ENCODE results near the gene SDK1. TPM values are rescaled to one million over a fixed set of nuclear protein-coding genes. Genes with fewer than 3 reads are reported as not detected.

Gene SDK1
- total and polyA plus RNA-seq, 4 donors = 0.12 to 0.47 (median 0.36) TPM

DNA sequence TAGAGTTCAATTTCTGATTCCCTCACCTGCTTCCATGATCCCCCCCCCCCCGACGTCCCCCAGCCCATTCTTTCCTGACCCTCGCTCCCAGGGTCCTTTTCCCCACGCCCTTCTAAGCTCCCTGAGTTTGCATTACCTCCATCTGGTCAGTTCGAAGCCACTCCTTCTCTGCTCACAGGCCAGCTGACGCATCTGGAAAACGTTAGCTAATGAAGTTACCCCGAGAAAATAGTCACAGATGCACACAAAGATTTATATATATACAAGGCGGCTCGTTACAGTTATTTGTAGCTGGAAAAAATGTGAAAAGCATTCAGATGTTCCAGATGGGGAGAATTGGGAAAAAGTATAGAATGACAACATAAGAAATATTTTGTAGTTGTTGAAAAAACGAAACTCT lies 751.1 kb downstream of the SDK1 start:
- Histone ChIP-seq H3K27ac (ENCODE audit: low read depth in 1 of 2, low read length in 2 of 2) (no peak overlapping the region), H3K36me3 (ENCODE audit: control insufficient read depth in 4 of 4, insufficient read depth in 3 of 4, low read depth in 1 of 4, low read length in 3 of 4) (no peaks in the 10 kb centered on the region), H3K4me1 (ENCODE audit: control insufficient read depth in 4 of 4, insufficient read depth in 4 of 4, low read length in 3 of 4) (no peaks in the 10 kb centered on the region), H3K9ac (ENCODE audit: low read depth in 1 of 2, low read length in 2 of 2) (no peak overlapping the region), H3K9me3 (ENCODE audit: control insufficient read depth in 4 of 4, low read length in 3 of 4) (no peaks in the 10 kb centered on the region), H3K27me3 (ENCODE audit: control insufficient read depth in 4 of 4, insufficient read depth in 4 of 4, low read length in 3 of 4) (no peaks in the 10 kb centered on the region), H3K4me3 (ENCODE audit: low read depth in 1 of 3, low read length in 3 of 3) (no peak overlapping the region)
- TF ChIP-seq NR2F2 (IDR thresholded peaks at IDR 0.05) (no peak), FOXA2 (IDR thresholded peaks at IDR 0.05) (no peak), RXRA (IDR thresholded peaks at IDR 0.05) (no peak), RAD21 (IDR thresholded peaks at IDR 0.05) (no peak)
- TF ChIP-seq, protein P1, sequence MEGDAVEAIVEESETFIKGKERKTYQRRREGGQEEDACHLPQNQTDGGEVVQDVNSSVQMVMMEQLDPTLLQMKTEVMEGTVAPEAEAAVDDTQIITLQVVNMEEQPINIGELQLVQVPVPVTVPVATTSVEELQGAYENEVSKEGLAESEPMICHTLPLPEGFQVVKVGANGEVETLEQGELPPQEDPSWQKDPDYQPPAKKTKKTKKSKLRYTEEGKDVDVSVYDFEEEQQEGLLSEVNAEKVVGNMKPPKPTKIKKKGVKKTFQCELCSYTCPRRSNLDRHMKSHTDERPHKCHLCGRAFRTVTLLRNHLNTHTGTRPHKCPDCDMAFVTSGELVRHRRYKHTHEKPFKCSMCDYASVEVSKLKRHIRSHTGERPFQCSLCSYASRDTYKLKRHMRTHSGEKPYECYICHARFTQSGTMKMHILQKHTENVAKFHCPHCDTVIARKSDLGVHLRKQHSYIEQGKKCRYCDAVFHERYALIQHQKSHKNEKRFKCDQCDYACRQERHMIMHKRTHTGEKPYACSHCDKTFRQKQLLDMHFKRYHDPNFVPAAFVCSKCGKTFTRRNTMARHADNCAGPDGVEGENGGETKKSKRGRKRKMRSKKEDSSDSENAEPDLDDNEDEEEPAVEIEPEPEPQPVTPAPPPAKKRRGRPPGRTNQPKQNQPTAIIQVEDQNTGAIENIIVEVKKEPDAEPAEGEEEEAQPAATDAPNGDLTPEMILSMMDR (IDR thresholded peaks at IDR 0.05; ENCODE audit: low read depth, low read length, missing input control) = no peak
- TF ChIP-seq, protein P2, sequence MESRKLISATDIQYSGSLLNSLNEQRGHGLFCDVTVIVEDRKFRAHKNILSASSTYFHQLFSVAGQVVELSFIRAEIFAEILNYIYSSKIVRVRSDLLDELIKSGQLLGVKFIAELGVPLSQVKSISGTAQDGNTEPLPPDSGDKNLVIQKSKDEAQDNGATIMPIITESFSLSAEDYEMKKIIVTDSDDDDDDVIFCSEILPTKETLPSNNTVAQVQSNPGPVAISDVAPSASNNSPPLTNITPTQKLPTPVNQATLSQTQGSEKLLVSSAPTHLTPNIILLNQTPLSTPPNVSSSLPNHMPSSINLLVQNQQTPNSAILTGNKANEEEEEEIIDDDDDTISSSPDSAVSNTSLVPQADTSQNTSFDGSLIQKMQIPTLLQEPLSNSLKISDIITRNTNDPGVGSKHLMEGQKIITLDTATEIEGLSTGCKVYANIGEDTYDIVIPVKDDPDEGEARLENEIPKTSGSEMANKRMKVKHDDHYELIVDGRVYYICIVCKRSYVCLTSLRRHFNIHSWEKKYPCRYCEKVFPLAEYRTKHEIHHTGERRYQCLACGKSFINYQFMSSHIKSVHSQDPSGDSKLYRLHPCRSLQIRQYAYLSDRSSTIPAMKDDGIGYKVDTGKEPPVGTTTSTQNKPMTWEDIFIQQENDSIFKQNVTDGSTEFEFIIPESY (IDR thresholded peaks at IDR 0.05) = no peak
- TF ChIP-seq, protein P3, sequence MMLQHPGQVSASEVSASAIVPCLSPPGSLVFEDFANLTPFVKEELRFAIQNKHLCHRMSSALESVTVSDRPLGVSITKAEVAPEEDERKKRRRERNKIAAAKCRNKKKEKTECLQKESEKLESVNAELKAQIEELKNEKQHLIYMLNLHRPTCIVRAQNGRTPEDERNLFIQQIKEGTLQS (IDR thresholded peaks at IDR 0.05) = no peak
- no peak for DNase-seq (ENCODE audit: low spot score)
- WGBS = 84% methylated on average over 11 of the region's 11 CpGs

DNA sequence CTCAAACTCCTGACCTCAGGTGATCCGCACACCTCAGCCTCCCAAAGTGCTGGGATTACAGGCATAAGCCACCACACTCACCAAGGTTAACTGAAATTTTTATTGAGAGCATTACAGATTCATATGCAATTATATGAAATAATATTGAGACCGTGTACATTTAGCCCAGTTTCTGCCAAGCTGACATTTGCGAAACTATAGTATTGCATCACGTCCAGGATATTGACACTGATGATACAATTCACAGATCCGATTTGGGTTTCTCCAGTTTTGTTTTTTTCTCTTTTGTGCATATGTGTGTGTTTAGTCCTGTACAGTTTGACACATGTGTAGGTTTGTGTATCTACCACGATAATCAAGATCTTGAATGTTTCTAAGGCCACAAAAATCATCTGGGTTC lies 753.1 kb downstream of the SDK1 start:
- TF ChIP-seq SP1 (IDR thresholded peaks at IDR 0.05) (no peak), EGR1 (IDR thresholded peaks at IDR 0.05; ENCODE audit: low read depth in 2 of 2) (no peak), JUND (IDR thresholded peaks at IDR 0.05) (no peak), NR2F2 (IDR thresholded peaks at IDR 0.05) (no peak), TAF1 (conservative IDR thresholded peaks at IDR 0.05) (no peak), FOXA2 (IDR thresholded peaks at IDR 0.05) (no peak), FOXA1 (IDR thresholded peaks at IDR 0.05) (no peak), HNF4G (IDR thresholded peaks at IDR 0.05) (no peak), RAD21 (IDR thresholded peaks at IDR 0.05) (no peak), HNF4A (conservative IDR thresholded peaks at IDR 0.05) (no peak), RXRA (IDR thresholded peaks at IDR 0.05) (no peak)
- TF ChIP-seq, protein P3 (IDR thresholded peaks at IDR 0.05) = no peak
- TF ChIP-seq, protein P1 (IDR thresholded peaks at IDR 0.05; ENCODE audit: low read depth, low read length, missing input control) = no peak
- TF ChIP-seq, protein P4, sequence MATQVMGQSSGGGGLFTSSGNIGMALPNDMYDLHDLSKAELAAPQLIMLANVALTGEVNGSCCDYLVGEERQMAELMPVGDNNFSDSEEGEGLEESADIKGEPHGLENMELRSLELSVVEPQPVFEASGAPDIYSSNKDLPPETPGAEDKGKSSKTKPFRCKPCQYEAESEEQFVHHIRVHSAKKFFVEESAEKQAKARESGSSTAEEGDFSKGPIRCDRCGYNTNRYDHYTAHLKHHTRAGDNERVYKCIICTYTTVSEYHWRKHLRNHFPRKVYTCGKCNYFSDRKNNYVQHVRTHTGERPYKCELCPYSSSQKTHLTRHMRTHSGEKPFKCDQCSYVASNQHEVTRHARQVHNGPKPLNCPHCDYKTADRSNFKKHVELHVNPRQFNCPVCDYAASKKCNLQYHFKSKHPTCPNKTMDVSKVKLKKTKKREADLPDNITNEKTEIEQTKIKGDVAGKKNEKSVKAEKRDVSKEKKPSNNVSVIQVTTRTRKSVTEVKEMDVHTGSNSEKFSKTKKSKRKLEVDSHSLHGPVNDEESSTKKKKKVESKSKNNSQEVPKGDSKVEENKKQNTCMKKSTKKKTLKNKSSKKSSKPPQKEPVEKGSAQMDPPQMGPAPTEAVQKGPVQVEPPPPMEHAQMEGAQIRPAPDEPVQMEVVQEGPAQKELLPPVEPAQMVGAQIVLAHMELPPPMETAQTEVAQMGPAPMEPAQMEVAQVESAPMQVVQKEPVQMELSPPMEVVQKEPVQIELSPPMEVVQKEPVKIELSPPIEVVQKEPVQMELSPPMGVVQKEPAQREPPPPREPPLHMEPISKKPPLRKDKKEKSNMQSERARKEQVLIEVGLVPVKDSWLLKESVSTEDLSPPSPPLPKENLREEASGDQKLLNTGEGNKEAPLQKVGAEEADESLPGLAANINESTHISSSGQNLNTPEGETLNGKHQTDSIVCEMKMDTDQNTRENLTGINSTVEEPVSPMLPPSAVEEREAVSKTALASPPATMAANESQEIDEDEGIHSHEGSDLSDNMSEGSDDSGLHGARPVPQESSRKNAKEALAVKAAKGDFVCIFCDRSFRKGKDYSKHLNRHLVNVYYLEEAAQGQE (IDR thresholded peaks at IDR 0.05) = no peak
- TF ChIP-seq, protein P2 (IDR thresholded peaks at IDR 0.05) = no peak
- TF ChIP-seq, protein P5, sequence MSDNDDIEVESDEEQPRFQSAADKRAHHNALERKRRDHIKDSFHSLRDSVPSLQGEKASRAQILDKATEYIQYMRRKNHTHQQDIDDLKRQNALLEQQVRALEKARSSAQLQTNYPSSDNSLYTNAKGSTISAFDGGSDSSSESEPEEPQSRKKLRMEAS (IDR thresholded peaks at IDR 0.05) = no peak
- H3K9me3 ChIP-seq (ENCODE audit: control insufficient read depth in 4 of 4, low read length in 3 of 4) = no peaks in the 10 kb centered on the region
- 62% methylated on average over 6 of the region's 6 CpGs for WGBS
- no peak for DNase-seq (ENCODE audit: low spot score)
- no peak overlapping the region for H3K27ac ChIP-seq (ENCODE audit: low read depth in 1 of 2, low read length in 2 of 2)
- no peaks in the 10 kb centered on the region for H3K36me3 ChIP-seq (ENCODE audit: control insufficient read depth in 4 of 4, insufficient read depth in 3 of 4, low read depth in 1 of 4, low read length in 3 of 4)
- no peaks in the 10 kb centered on the region for H3K4me1 ChIP-seq (ENCODE audit: control insufficient read depth in 4 of 4, insufficient read depth in 4 of 4, low read length in 3 of 4)
- H3K9ac ChIP-seq (ENCODE audit: low read depth in 1 of 2, low read length in 2 of 2) = no peak overlapping the region
- H3K27me3 ChIP-seq (ENCODE audit: control insufficient read depth in 4 of 4, insufficient read depth in 4 of 4, low read length in 3 of 4) = no peaks in the 10 kb centered on the region
- no peak overlapping the region for H3K4me3 ChIP-seq (ENCODE audit: low read depth in 1 of 3, low read length in 3 of 3)

Measured in liver (tissue), 9 donors.